Endothelial cell of umbilical vein (primary cell): ENCODE results near the gene DNAJC22. TPM values are rescaled to one million over a fixed set of nuclear protein-coding genes. Genes with fewer than 3 reads are reported as not detected.
"Not testable (repeated sequence)": the region's sequence is repeated elsewhere in the genome, so short reads cannot be mapped to it uniquely, and the experiment has no call there.

Experiments used
- BruUV-seq: library from RNA; stranded (reverse); fragments of 400-500 nt; replicated peaks from 2 replicates; lab custom pipeline; 2021; lab: Mats Ljungman, UMichigan
- CTCF ChIA-PET: fragments of 300-600, 350-600 bp; sonication (Branson Sonifier 250); formaldehyde crosslinking; loops from one replicate; lab custom pipeline; 2021; ENCODE audit warnings: antibody characterized with exemption, inconsistent platforms; lab: Charles Lee
- POLR2A ChIA-PET: fragments of 300-600, 350-600 bp; sonication (Branson Sonifier 250); formaldehyde crosslinking; loops from one replicate; lab custom pipeline; 2021; ENCODE audit warnings: antibody characterized with exemption, inconsistent platforms; lab: Charles Lee
- DNase-seq: peaks from one replicate; pipeline ENCODE4 v3.0.0-alpha.2; 2011; ENCODE audit warnings: low read depth, low spot score
- FAIRE-seq: peaks from 2 replicates; lab custom pipeline; 2011; peaks lifted over from hg19 to GRCh38; lab: Jason Lieb, UNC
- H2AFZ ChIP-seq: 2 replicates; pipeline ENCODE4 v1.6.0; 2012; ENCODE audit warnings: low read depth, low read length, control low read depth, inconsistent platforms
- H3K27ac ChIP-seq: 2 replicates; pipeline ENCODE4 v1.5.1; 2011; ENCODE audit warnings: low read depth, mild to moderate bottlenecking, control low read depth, low read length, moderate library complexity; ENCODE audit not compliant: insufficient read depth
- H3K27me3 ChIP-seq, 2 experiments: 2 replicates each; pipeline versions ENCODE4 v1.6.0 to v1.6.1; 2011; ENCODE audit warnings: low read length in 2 of 2, mixed read lengths in 1 of 2; ENCODE audit not compliant: control insufficient read depth in 2 of 2, insufficient read depth in 2 of 2
- H3K36me3 ChIP-seq, 2 experiments: 2 replicates in 1 of 2; 3 replicates in 1 of 2; pipeline ENCODE4 v1.5.1; 2011; ENCODE audit warnings: low read length in 2 of 2, mild to moderate bottlenecking in 1 of 2, moderate library complexity in 1 of 2; ENCODE audit not compliant: control insufficient read depth in 2 of 2, insufficient read depth in 2 of 2; ENCODE audit errors: extremely low read depth in 1 of 2
- H3K4me1 ChIP-seq: 3 replicates; pipeline ENCODE4 v1.5.1; 2011; ENCODE audit warnings: mild to moderate bottlenecking, low read length; ENCODE audit not compliant: control insufficient read depth, insufficient read depth; ENCODE audit errors: extremely low read depth
- H3K4me2 ChIP-seq: 2 replicates; pipeline ENCODE4 v1.6.1; 2011; ENCODE audit warnings: low read length, control low read depth, mixed read lengths; ENCODE audit not compliant: insufficient read depth
- H3K4me3 ChIP-seq, 3 experiments: fragments of 200-600 bp in 1 of 3; sonication (generic), shearing (Covaris generic) in 1 of 3; replicated peaks in 1 of 3; 2 replicates each; pipeline ENCODE4 v1.5.1; 2011 to 2016; ENCODE audit warnings: control low read depth in 3 of 3, low read length in 3 of 3, mild to moderate bottlenecking in 2 of 3, inconsistent platforms in 1 of 3, low read depth in 1 of 3, moderate library complexity in 1 of 3; ENCODE audit not compliant: insufficient read depth in 1 of 3
- H3K79me2 ChIP-seq: 2 replicates; pipeline ENCODE4 v1.6.0; 2012; ENCODE audit warnings: low read length, inconsistent platforms; ENCODE audit not compliant: control insufficient read depth, insufficient read depth
- H3K9ac ChIP-seq: replicated peaks from 2 replicates; pipeline ENCODE3; 2011; ENCODE audit warnings: low read length, control low read depth; ENCODE audit not compliant: insufficient read depth; ENCODE audit errors: extremely low read depth
- H3K9me1 ChIP-seq: replicated peaks from 3 replicates; pipeline ENCODE4 v1.6.0; 2011; ENCODE audit warnings: mild to moderate bottlenecking, low read length; ENCODE audit not compliant: control insufficient read depth, insufficient read depth; ENCODE audit errors: extremely low read depth
- H3K9me3 ChIP-seq: replicated peaks from 2 replicates; pipeline ENCODE4 v1.5.1; 2012; ENCODE audit warnings: low read length, inconsistent platforms; ENCODE audit not compliant: control insufficient read depth, insufficient read depth
- H4K20me1 ChIP-seq: replicated peaks from 2 replicates; pipeline ENCODE3; 2011; ENCODE audit warnings: mild to moderate bottlenecking, low read length; ENCODE audit not compliant: control insufficient read depth, insufficient read depth; ENCODE audit errors: extremely low read depth
- EZH2 ChIP-seq: IDR thresholded peaks from 2 replicates; pipeline ENCODE4 v1.6.1; 2012; ENCODE audit warnings: borderline replicate concordance, low read depth, mild to moderate bottlenecking, moderate library complexity, low read length, inconsistent platforms; ENCODE audit not compliant: severe bottlenecking
- FOS ChIP-seq: IDR thresholded peaks from 2 replicates; pipeline ENCODE4 v1.6.1; 2011; ENCODE audit warnings: mild to moderate bottlenecking, low read length, moderate library complexity, borderline replicate concordance; ENCODE audit not compliant: insufficient read depth
- GATA2 ChIP-seq: IDR thresholded peaks from 2 replicates; pipeline ENCODE4 v1.7.0; 2011; ENCODE audit warnings: low read depth, mild to moderate bottlenecking, moderate library complexity, mixed read lengths, low read length; ENCODE audit not compliant: insufficient read length, insufficient read depth
- JUN ChIP-seq: IDR thresholded peaks from 2 replicates; pipeline ENCODE4 v1.6.1; 2011; ENCODE audit warnings: borderline replicate concordance, low read depth; ENCODE audit not compliant: insufficient read length, insufficient read depth
- MYC ChIP-seq: IDR thresholded peaks from one replicate; pipeline ENCODE4 v1.6.1; 2011; ENCODE audit warnings: mild to moderate bottlenecking, low read depth, low read length
- POLR2A ChIP-seq: IDR thresholded peaks from 2 replicates; pipeline ENCODE4 v1.6.1; 2012; ENCODE audit warnings: low read depth, mild to moderate bottlenecking, control low read depth, low read length
- POLR2AphosphoS5 ChIP-seq: IDR thresholded peaks from 2 replicates; pipeline ENCODE4 v1.6.1; 2012; ENCODE audit warnings: low read depth, mild to moderate bottlenecking, control low read depth, low read length, moderate library complexity; ENCODE audit not compliant: insufficient read depth
- dilution Hi-C: fragments of 300-500 bp; cut with MboI; formaldehyde crosslinking; loops from one replicate; pipeline ENCODE4 v1.15.0; 2019; ENCODE audit warnings: low sequenced_read_pairs; ENCODE audit not compliant: extremely low pct_ligation_motif_present
- intact Hi-C: fragments of 100-400 bp; cut with micrococcal nuclease; formaldehyde crosslinking; loops from one replicate; pipeline ENCODE4 v1.10.0; 2022
- polyA plus RNA-seq, 4 experiments: library from polyadenylated mRNA; depleted of rRNA in 3 of 4; stranded (reverse) in 3 of 4; unstranded in 1 of 4; fragments of >200 nt; gene quantifications; 2 replicates each; pipeline versions ENCODE4 v1.2.1 to v1.2.3, GENCODE V29; 2011 to 2012; ENCODE audit warnings: missing spikeins in 1 of 4
- total RNA-seq: library from RNA; stranded (reverse); gene quantifications from 2 replicates; pipeline ENCODE4 v1.2.3, GENCODE V29; 2021
- TF ChIP-seq, protein P1 (sequence below): IDR thresholded peaks from 2 replicates; pipeline ENCODE4 v1.6.1; 2011; ENCODE audit not compliant: insufficient read depth, insufficient read length
- TF ChIP-seq, protein P2 (sequence below), 2 donors: IDR thresholded peaks; 1 replicate in 1 of 2; 2 replicates in 1 of 2; pipeline ENCODE4 v1.5.1; 2011; ENCODE audit warnings: low read length in 2 of 2, mild to moderate bottlenecking in 2 of 2, moderate library complexity in 2 of 2, control low read depth in 1 of 2, inconsistent platforms in 1 of 2, low read depth in 1 of 2; ENCODE audit not compliant: insufficient read depth in 1 of 2; ENCODE audit errors: extremely low read depth in 1 of 2

The DNAJC22 gene
- total and polyA plus RNA-seq, 2 donors (not counting 3 experiments of a cell fraction or from before 2014, with no cell fraction given) = 1.3 to 1.4 TPM

DNA sequence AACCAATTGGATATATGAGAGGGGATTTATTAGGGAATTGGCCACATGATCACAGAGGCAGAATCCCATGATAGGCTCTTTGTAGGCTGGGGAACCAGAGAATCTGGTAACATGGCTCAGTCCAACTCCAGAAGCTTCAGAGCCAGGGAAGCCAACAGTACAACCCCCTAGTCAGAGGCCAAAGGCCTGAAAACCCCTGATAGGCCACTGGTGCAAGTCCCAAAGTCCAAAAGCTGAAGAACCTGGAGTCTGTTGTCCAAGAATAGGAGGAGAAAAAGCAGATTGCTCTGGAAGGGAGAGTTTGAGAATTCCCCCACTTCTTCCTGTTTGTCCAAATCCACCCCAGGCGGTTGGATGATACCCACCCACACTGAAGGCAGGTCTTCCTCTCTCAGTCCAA lies 31.9 kb upstream of the DNAJC22 start:
- Histone ChIP-seq H3K4me2 (no peak overlapping the region), H3K4me1 (no peaks in the 10 kb centered on the region), H3K27me3 (no peaks in the 10 kb centered on the region), H3K9me3 (no peaks in the 10 kb centered on the region), H2AFZ (no peak overlapping the region), H3K9ac (no peak overlapping the region), H3K27ac (no peak overlapping the region), H3K9me1 (no peaks in the 10 kb centered on the region), H3K79me2 (no peaks in the 10 kb centered on the region), H3K4me3 (no peak overlapping the region), H4K20me1 (no peaks in the 10 kb centered on the region), H3K36me3 (no peaks in the 10 kb centered on the region)
- TF ChIP-seq EZH2 = no peak
- TF ChIP-seq JUN = no peak
- TF ChIP-seq, protein P1, sequence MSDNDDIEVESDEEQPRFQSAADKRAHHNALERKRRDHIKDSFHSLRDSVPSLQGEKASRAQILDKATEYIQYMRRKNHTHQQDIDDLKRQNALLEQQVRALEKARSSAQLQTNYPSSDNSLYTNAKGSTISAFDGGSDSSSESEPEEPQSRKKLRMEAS = no peak
- no peak for TF ChIP-seq MYC
- TF ChIP-seq POLR2A = no peak
- TF ChIP-seq POLR2AphosphoS5 = no peak
- no peak for TF ChIP-seq GATA2
- no peak for TF ChIP-seq FOS
- TF ChIP-seq, protein P2, sequence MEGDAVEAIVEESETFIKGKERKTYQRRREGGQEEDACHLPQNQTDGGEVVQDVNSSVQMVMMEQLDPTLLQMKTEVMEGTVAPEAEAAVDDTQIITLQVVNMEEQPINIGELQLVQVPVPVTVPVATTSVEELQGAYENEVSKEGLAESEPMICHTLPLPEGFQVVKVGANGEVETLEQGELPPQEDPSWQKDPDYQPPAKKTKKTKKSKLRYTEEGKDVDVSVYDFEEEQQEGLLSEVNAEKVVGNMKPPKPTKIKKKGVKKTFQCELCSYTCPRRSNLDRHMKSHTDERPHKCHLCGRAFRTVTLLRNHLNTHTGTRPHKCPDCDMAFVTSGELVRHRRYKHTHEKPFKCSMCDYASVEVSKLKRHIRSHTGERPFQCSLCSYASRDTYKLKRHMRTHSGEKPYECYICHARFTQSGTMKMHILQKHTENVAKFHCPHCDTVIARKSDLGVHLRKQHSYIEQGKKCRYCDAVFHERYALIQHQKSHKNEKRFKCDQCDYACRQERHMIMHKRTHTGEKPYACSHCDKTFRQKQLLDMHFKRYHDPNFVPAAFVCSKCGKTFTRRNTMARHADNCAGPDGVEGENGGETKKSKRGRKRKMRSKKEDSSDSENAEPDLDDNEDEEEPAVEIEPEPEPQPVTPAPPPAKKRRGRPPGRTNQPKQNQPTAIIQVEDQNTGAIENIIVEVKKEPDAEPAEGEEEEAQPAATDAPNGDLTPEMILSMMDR (IDR thresholded peaks at IDR 0.05; ENCODE audit: extremely low read depth in 1 of 2, insufficient read depth in 1 of 2, low read depth in 1 of 2, low read length in 2 of 2) = no peak
- FAIRE-seq (no peak), DNase-seq (no peak)
- ChIA-PET POLR2A (no interaction called here), CTCF (interaction anchor here (0.8 to 1.1 kb wide), 2 partner anchors 10 to 26 kb away, joined by 3 read pairs; no protein-coding TSS in a partner anchor)
- dilution Hi-C loops = no loop called here
- intact Hi-C loops = no loop called here
- no TSS peak for BruUV-seq

DNA sequence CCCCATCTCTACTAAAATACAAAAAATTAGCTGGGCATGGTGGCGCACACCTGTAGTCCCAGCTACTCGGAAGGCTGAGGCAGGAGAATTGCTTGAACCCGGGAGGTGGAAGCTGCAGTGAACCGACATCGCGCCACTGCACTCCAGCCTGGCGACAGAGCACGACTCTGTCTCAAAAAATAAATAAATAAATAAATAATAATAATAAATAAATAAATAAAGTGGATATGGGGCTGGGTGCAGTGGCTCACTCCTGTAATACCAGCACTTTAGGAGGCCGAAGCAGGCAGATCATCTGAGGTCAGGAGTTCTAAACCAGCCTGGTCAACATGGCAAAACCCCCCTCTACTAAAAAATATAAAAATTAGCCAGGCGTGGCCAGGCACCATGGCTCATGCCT lies 29.6 kb upstream of the DNAJC22 start:
- H3K27me3 ChIP-seq, dilution Hi-C loops, BruUV-seq, H3K4me3 ChIP-seq, H3K79me2 ChIP-seq, FAIRE-seq, DNase-seq, H3K4me1 ChIP-seq, H3K9me1 ChIP-seq, intact Hi-C loops, H3K27ac ChIP-seq, H3K9me3 ChIP-seq, H4K20me1 ChIP-seq, POLR2A ChIA-PET, H3K4me2 ChIP-seq, H2AFZ ChIP-seq, H3K9ac ChIP-seq, H3K36me3 ChIP-seq: not testable (repeated sequence)
- CTCF ChIA-PET = interaction anchor here (1.1 to 3.5 kb wide), 2 partner anchors 15 to 41 kb away, joined by 4 to 11 read pairs; no protein-coding TSS in a partner anchor
